ENCODE data around the gene PLEKHH2.
A peak's percentile ranks its signal among the peaks of the same experiment; 100 is the strongest.
"Not testable (repeated sequence)": the region's sequence is repeated elsewhere in the genome, so short reads cannot be mapped to it uniquely, and the experiment has no call there.

The PLEKHH2 gene

DNA sequence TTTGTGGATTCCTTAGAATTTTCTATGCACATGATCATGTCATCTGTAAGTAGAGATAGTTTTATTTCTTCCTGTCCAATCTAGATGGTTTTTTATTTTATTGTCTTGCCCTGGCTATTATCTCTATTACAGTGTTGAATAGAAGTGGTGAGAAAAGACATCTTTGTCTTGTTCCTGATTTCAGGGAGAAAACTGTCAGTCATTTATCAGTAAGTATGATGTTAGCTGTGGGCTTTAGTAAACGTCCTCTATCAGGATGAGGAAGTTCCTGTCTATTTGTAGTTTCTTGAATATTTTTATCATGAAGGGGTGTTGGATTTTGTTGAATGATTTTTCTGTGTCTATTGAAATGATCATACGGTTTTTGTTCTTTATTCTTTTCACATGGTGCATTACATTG is 5.3 kb downstream of the PLEKHH2 start:
- Histone ChIP-seq H3K9ac (ENCODE audit: low read depth, low read length) (no peak overlapping the region), H3K27ac (ENCODE audit: low read depth, low read length) (no peak overlapping the region), H3K9me3 (ENCODE audit: control insufficient read depth, insufficient read depth, low read length) (no peaks in the 10 kb centered on the region), H3K27me3 (ENCODE audit: control insufficient read depth, insufficient read depth, low read length) (peaks cover 13% of the 10 kb centered on the region), H3K36me3 (ENCODE audit: control insufficient read depth, insufficient read depth, low read length) (no peaks in the 10 kb centered on the region), H3K4me3 (ENCODE audit: low read depth, low read length) (no peak overlapping the region), H3K4me1 (ENCODE audit: control insufficient read depth, insufficient read depth, low read length) (peaks cover 6% of the 10 kb centered on the region; the same call in 1 of the 2 replicates)

DNA sequence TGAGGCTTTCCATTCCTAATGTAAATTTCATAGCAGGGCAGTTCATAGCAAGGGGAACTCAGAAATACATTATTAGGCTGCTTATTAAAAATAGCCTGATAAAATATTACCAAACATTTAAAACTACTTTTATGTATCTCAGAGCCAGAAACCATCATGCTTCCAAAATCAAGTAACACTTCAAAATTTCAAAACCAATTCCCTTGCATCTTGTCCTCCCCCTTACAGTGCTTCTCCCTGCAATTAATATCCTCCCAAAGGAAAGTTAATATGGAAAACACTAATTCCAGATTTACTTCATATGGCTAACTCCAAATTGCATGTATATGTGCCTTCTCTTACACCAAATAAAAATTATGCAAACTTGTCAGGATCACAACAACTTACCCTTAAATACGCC is 6.6 kb downstream of the PLEKHH2 start:
- no peak overlapping the region for H3K4me3 ChIP-seq (ENCODE audit: low read depth, low read length)

DNA sequence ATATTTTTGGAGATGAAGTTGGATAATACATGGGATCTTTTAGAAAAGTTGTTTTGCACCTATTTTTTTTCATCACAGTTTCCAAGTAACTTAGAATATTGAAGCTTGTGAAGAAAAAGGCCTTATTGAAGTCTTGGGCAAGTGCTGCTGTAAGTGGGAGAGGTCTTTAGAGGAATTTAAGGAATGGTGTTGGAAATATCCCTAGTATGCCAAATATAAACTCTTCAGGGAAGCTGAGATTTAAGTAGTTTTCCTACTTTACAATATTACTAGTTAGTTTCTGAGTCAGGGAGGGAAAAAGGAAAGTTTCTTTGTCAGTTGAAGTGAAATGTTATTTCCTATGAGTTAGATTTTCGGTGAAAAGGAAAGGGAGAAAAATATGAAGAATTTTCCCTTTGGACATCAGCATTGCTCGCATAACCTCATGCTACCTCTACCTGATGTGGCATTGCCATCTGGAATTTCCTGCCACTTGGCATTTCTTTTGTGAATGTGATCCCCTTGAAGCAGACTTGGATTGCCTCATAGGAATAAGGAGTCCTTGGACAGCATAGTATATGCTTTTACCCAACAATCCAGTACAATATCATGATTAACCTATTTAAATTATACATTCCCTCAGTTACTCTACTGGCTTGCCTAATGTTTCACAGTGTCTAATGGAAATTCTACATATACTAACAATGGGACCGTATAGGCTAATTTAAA is 12.1 kb downstream of the PLEKHH2 start:
- H3K9ac ChIP-seq (ENCODE audit: low read depth, low read length): no peak overlapping the region
- H3K36me3 ChIP-seq (ENCODE audit: control insufficient read depth, insufficient read depth, low read length): no peaks in the 10 kb centered on the region
- H3K9me3 ChIP-seq (ENCODE audit: control insufficient read depth, insufficient read depth, low read length): no peaks in the 10 kb centered on the region
- no peaks in the 10 kb centered on the region for H3K27me3 ChIP-seq (ENCODE audit: control insufficient read depth, insufficient read depth, low read length)
- H3K4me1 ChIP-seq (ENCODE audit: control insufficient read depth, insufficient read depth, low read length): no peaks in the 10 kb centered on the region
- H3K4me3 ChIP-seq (ENCODE audit: low read depth, low read length): no peak overlapping the region
- H3K27ac ChIP-seq (ENCODE audit: low read depth, low read length): no peak overlapping the region

More for the DNA sequence above, 6.6 kb downstream of the PLEKHH2 start:
- Histone ChIP-seq H3K9me3 (ENCODE audit: control insufficient read depth, insufficient read depth, low read length) (no peaks in the 10 kb centered on the region), H3K36me3 (ENCODE audit: control insufficient read depth, insufficient read depth, low read length) (no peaks in the 10 kb centered on the region), H3K4me1 (ENCODE audit: control insufficient read depth, insufficient read depth, low read length) (no peaks in the 10 kb centered on the region), H3K27me3 (ENCODE audit: control insufficient read depth, insufficient read depth, low read length) (no peaks in the 10 kb centered on the region; the same call in 1 of the 2 replicates), H3K27ac (ENCODE audit: low read depth, low read length) (no peak overlapping the region), H3K9ac (ENCODE audit: low read depth, low read length) (no peak overlapping the region)

DNA sequence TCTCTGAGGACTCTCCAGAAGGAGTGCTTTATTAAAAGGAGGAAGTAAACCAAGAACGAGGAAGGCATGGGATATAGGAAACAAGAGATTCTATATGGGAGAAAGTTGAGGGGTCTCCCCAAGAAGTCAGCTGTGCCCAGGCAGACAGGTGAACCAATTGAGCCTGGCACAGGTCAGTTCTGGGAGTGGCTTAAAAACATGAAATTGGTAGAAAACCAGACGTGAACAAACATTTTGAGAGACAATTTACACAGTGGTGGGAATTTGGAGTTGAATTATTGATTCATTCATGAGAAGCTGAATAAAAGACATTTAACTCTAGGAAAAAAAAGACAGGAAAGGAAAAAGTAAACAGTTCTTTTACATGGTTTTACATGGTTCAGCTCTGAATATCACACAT is 16.4 kb downstream of the PLEKHH2 start:
- Histone ChIP-seq H3K36me3 (ENCODE audit: control insufficient read depth, insufficient read depth, low read length) (no peaks in the 10 kb centered on the region), H3K27me3 (ENCODE audit: control insufficient read depth, insufficient read depth, low read length) (no peaks in the 10 kb centered on the region), H3K9me3 (ENCODE audit: control insufficient read depth, insufficient read depth, low read length) (no peaks in the 10 kb centered on the region), H3K4me3 (ENCODE audit: low read depth, low read length) (no peak overlapping the region), H3K9ac (ENCODE audit: low read depth, low read length) (no peak overlapping the region), H3K4me1 (ENCODE audit: control insufficient read depth, insufficient read depth, low read length) (no peaks in the 10 kb centered on the region), H3K27ac (ENCODE audit: low read depth, low read length) (no peak overlapping the region)

DNA sequence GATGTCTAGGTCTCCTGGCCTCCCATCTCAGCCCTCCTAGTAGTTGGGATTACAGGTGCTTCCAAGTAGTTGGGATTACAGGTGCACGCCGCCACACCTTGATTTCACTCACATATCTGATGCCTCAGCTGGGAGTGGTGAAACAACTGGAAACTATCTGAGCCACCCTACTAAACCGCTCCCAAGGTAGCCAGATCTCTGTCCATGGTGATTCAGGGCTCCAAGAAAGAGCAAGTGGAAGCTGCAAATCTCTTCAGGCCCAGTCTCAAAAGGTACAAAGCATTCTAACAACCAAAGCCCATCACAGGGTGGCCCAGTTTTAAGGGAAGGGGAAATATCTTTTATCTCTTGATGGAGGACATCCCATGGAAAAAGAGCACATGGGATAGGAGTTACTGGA is 20.2 kb downstream of the PLEKHH2 start:
- Histone ChIP-seq H3K36me3 (ENCODE audit: control insufficient read depth, insufficient read depth, low read length) (no peaks in the 10 kb centered on the region), H3K27ac (ENCODE audit: low read depth, low read length) (no peak overlapping the region), H3K27me3 (ENCODE audit: control insufficient read depth, insufficient read depth, low read length) (no peaks in the 10 kb centered on the region), H3K4me1 (ENCODE audit: control insufficient read depth, insufficient read depth, low read length) (no peaks in the 10 kb centered on the region), H3K4me3 (ENCODE audit: low read depth, low read length) (no peak overlapping the region), H3K9ac (ENCODE audit: low read depth, low read length) (no peak overlapping the region), H3K9me3 (ENCODE audit: control insufficient read depth, insufficient read depth, low read length) (no peaks in the 10 kb centered on the region)

DNA sequence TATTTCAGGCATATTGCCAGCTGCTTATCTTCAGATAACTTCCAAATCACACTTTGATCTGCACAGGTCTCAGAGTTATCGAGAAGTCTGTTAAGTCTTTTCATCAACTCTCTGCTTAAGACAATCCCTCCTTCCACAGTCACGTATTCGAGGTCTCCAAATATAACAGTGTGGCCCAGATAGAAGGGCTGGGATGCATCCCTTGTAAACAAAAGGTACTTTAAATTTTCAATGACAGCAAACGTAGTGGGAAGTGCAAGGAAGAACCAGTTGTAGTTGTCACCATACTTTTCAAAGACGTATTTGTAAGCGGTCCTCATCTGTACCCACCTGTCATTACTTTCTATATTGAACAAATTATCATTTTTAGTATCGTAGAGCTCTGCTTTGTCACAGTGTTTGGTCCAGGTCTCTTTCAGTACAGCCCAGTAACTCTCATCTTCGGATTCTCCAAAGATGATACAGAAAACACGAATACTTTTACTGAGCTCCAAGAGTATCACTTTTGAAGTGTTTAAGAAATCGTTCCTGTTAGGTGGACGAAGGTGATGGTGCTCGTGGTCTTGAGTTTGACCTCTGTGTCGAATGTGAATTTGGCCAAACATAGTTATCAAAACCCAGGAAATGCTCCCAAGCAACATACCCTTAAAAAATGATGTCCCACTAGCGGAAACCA is 38.7 kb downstream of the PLEKHH2 start:
- Histone ChIP-seq H3K9me3 (ENCODE audit: control insufficient read depth, insufficient read depth, low read length) (no peaks in the 10 kb centered on the region), H3K4me3 (ENCODE audit: low read depth, low read length) (peak overlapping the region; percentile 59), H3K27ac (ENCODE audit: low read depth, low read length) (no peak overlapping the region), H3K9ac (ENCODE audit: low read depth, low read length) (no peak overlapping the region), H3K4me1 (ENCODE audit: control insufficient read depth, insufficient read depth, low read length) (no peaks in the 10 kb centered on the region), H3K36me3 (ENCODE audit: control insufficient read depth, insufficient read depth, low read length) (no peaks in the 10 kb centered on the region), H3K27me3 (ENCODE audit: control insufficient read depth, insufficient read depth, low read length) (no peaks in the 10 kb centered on the region)

DNA sequence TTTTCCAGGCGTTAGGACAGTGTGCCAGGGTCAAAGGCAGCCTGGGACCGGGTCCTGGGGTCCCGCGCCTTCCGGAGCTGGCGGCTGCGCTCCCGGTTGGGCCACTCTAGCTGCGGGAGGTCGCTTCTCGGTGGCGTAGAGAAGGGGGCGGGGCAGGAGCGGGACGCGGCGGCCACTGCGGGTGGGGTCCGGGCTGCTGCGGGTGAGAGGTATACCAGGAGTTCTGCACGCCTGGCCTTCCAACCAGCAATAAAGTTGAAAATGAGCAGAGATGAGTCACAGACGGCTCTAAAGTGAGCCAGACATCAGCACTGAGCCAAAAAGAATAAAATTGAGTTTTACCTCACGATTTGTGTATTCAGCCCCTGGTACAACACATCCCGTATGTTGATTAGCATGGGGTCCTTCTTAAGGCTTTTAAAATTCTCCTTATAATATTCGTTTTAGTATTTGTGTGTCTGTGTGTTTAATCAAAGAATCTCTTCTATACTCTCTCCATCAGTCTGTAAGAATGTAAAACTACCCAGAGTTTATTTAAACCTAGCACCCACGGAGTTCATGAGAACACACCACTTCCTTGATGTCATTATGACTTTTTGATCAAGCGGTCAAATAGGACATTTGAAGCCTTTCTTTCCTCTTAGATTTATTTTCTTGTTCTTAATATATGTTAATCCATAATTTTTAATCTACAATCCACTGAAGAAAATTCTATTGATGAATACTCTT is 39.4 kb downstream of the PLEKHH2 start, which contains the start of gene C1GALT1C1L:
C1GALT1C1L (minus strand) TSS at position 108 of the 729 bp plus-strand sequence; CDS start at position 1, 107 bp downstream.
- peak within 1 kb of the TSS; percentile 59 for H3K4me3 ChIP-seq (ENCODE audit: low read depth, low read length)
- H3K4me1 ChIP-seq (ENCODE audit: control insufficient read depth, insufficient read depth, low read length): no peaks in the 10 kb centered on the region
- H3K9me3 ChIP-seq (ENCODE audit: control insufficient read depth, insufficient read depth, low read length): no peaks in the 10 kb centered on the region
- no peak within 1 kb of the TSS for H3K9ac ChIP-seq (ENCODE audit: low read depth, low read length)
- no peaks in the 10 kb centered on the region for H3K36me3 ChIP-seq (ENCODE audit: control insufficient read depth, insufficient read depth, low read length)
- no peak within 1 kb of the TSS for H3K27ac ChIP-seq (ENCODE audit: low read depth, low read length)
- H3K27me3 ChIP-seq (ENCODE audit: control insufficient read depth, insufficient read depth, low read length): no peaks in the 10 kb centered on the region

DNA sequence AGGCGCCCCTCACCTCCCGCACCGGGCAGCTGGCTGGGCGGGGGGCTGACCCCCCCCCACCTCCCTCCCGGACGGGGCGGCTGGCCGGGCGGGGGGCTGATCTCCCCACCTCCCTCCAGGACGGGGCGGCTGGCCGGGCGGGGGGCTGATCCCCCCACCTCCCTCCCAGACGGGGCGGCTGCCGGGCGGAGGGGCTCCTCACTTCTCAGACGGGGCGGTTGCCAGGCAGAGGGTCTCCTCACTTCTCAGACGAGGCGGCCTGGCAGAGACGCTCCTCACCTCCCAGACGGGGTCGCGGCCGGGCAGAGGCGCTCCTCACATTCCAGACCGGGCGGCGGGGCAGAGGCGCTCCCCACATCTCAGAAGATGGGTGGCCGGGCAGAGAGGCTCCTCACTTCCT is 40.7 kb downstream of the PLEKHH2 start:
- not testable (repeated sequence) for H3K36me3 ChIP-seq (ENCODE audit: control insufficient read depth, insufficient read depth, low read length); H3K27ac ChIP-seq (ENCODE audit: low read depth, low read length); H3K9me3 ChIP-seq (ENCODE audit: control insufficient read depth, insufficient read depth, low read length); H3K27me3 ChIP-seq (ENCODE audit: control insufficient read depth, insufficient read depth, low read length); H3K4me1 ChIP-seq (ENCODE audit: control insufficient read depth, insufficient read depth, low read length); H3K4me3 ChIP-seq (ENCODE audit: low read depth, low read length); H3K9ac ChIP-seq (ENCODE audit: low read depth, low read length)

DNA sequence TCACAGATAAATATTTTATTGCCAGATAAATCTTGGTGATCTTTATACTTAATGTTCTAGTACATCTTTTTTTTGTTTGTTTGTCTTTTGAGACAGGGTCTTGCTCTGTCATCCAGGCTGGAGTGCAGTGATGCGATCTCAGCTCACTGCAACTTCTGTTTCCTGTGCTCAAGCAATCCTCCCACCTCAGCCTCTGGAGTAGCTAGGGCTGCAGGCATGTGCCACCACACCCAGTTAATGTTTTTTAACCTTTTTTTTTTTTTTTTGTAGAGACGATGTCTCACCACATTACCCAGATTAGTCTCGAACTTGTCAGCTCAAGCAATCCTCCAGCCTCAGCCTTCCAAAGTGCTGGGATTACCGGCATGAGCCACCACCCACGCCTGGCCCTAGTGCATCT is 48.3 kb downstream of the PLEKHH2 start:
- H3K4me1 ChIP-seq (ENCODE audit: control insufficient read depth, insufficient read depth, low read length): no peaks in the 10 kb centered on the region
- no peak overlapping the region for H3K27ac ChIP-seq (ENCODE audit: low read depth, low read length)
- no peak overlapping the region for H3K9ac ChIP-seq (ENCODE audit: low read depth, low read length)
- H3K4me3 ChIP-seq (ENCODE audit: low read depth, low read length): no peak overlapping the region
- H3K27me3 ChIP-seq (ENCODE audit: control insufficient read depth, insufficient read depth, low read length): no peaks in the 10 kb centered on the region
- no peaks in the 10 kb centered on the region for H3K36me3 ChIP-seq (ENCODE audit: control insufficient read depth, insufficient read depth, low read length)
- H3K9me3 ChIP-seq (ENCODE audit: control insufficient read depth, insufficient read depth, low read length): no peaks in the 10 kb centered on the region

DNA sequence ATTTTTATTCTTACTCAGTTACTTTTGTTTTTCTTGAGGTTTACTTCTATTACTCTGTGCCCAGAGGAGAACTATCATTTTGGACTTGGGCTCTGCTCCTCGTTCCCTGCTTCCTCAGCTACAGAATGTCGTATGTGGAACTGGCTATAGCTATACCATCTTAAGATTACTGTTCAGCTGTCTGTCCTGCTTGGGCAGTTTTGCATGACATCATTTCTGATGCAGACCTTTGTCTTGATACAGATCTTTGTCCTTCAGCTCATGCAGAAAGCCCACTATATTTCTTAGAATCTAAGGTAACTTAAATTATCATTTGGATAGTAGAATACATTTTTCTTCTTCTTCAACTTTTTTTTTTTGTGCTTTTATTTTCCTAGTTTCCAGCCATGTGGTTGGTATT is 52.9 kb downstream of the PLEKHH2 start:
- H3K4me1 ChIP-seq (ENCODE audit: control insufficient read depth, insufficient read depth, low read length): no peaks in the 10 kb centered on the region
- H3K4me3 ChIP-seq (ENCODE audit: low read depth, low read length): no peak overlapping the region
- no peak overlapping the region for H3K9ac ChIP-seq (ENCODE audit: low read depth, low read length)
- no peaks in the 10 kb centered on the region for H3K27me3 ChIP-seq (ENCODE audit: control insufficient read depth, insufficient read depth, low read length)
- H3K36me3 ChIP-seq (ENCODE audit: control insufficient read depth, insufficient read depth, low read length): no peaks in the 10 kb centered on the region
- no peaks in the 10 kb centered on the region for H3K9me3 ChIP-seq (ENCODE audit: control insufficient read depth, insufficient read depth, low read length)
- no peak overlapping the region for H3K27ac ChIP-seq (ENCODE audit: low read depth, low read length)

DNA sequence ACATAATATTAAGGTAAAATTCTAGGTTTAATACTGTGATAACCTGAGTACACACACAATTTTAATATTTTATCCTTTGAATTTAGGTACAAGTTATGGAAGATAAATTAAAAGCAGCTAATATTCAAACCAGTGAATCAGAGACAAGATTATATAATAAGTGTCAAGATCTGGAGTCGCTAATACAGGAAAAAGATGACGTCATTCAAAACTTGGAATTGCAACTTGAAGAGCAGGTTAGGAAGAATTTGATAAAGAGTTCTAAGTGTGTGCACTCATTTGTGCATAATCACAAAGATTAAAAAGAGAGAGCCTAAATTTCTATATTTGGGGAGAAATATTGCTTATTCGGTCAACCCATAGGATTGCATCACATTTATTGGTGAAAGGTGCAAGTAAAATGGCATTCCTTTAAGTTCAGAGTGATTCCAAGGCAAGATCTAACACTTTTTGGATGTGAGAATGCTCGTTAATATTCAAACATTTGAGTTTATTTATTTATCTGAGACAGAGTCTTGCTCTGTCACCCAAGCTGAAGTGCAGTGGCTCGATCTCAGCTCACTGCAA is 55.5 kb downstream of the PLEKHH2 start:
- Histone ChIP-seq H3K4me1 (ENCODE audit: control insufficient read depth, insufficient read depth, low read length) (no peaks in the 10 kb centered on the region), H3K27ac (ENCODE audit: low read depth, low read length) (no peak overlapping the region), H3K36me3 (ENCODE audit: control insufficient read depth, insufficient read depth, low read length) (no peaks in the 10 kb centered on the region), H3K9me3 (ENCODE audit: control insufficient read depth, insufficient read depth, low read length) (no peaks in the 10 kb centered on the region), H3K4me3 (ENCODE audit: low read depth, low read length) (no peak overlapping the region), H3K9ac (ENCODE audit: low read depth, low read length) (no peak overlapping the region), H3K27me3 (ENCODE audit: control insufficient read depth, insufficient read depth, low read length) (no peaks in the 10 kb centered on the region)
